Measurements from ENCODE around the gene SMAD2.
"Not testable (repeated sequence)": the region's sequence is repeated elsewhere in the genome, so short reads cannot be mapped to it uniquely, and the experiment has no call there.

The SMAD2 gene

DNA sequence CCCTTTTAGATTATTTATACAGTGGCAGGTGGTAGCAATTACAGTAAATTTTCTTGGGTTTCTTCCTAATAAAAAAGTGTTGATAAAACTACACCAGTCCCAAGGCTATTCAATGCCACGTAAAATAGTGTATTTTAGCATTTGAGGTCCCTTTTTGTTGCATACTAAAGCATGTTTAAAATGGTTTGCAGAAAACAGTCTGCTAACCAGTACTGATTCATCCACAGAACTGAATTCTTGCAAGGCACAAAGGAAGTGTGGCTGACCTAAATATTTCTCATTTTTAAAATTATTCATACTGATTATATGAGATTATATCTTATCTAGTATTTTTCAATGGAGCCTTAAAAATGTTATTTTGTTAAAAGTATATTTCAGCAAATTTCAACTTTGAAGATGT, 98.1 kb downstream of the SMAD2 start:
- no peak for DNase-seq

DNA sequence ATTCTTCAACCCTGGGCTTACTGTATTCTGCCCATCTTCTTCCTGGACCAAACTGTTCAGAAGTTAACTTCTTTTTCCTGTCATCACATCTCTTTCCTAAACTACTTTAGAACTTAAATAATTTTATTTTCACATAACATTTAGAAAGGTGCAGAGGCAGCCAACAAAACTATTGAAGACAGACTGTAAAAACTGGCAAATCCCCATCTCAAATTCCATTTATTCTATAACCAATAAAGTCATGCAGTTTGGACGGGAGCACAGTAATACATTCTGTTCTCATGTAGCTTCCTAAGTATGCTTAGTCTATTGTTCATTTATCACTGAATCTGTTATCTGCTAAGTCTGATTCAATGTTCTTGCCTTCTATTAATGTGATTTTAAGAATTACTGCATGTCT, 99.1 kb downstream of the SMAD2 start:
- no peak for DNase-seq

DNA sequence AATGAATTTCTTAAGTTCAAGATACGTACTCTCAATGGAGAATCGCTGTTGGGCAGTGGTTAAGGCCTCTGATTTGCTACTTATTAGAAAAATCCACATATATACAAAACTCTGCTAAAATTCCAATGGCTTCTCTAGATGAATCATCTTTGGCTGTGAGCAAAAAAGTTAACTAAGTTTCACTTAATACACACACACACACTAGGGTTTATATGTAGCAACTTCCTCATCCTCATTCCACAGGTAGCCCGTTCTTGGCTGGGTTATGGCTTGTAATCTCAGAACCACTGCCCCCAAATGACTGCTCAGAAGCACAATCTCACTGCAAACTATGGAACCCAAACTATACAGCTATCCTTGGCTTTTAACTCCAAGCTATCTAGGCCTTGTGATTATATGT, 99.7 kb downstream of the SMAD2 start:
- no peak for DNase-seq

DNA sequence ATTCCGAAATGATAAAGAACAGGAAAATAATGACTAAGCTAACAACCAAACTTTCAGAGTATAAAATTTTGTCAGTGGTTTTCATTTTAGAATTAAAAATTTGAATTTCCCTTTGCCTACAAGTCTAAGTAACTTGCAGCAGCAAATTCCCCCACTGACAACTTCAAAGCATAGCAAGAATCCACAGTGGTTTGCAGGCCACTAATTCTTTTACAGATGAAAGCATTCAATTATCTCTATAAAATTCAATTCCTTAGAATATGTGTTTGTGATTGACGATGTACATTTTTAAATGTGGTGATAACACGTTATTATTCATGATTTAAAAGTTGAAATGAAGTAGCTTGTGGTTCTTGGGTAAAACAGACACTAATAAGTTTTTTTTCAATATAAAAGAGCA, 100.6 kb downstream of the SMAD2 start:
- no peak for DNase-seq

DNA sequence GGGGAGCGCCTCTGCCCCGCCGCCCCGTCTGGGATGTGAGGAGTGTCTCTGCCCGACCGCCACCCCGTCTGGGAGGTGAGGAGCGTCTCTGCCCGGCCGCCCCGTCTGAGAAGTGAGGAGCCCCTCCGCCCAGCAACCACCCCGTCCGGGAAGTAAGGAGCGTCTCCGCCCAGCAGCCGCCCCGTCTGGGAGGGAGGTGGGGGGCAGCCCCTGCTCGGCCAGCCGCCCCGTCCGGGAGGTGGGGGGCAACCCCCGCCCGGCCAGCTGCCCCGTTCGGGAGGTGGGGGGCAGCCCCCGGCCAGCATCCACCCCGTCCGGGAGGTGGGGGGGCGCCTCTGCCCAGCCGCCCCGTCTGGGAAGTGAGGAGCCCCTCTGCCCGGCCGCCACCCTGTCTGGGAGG, 102.4 kb downstream of the SMAD2 start:
- DNase-seq, result not testable (repeated sequence)

DNA sequence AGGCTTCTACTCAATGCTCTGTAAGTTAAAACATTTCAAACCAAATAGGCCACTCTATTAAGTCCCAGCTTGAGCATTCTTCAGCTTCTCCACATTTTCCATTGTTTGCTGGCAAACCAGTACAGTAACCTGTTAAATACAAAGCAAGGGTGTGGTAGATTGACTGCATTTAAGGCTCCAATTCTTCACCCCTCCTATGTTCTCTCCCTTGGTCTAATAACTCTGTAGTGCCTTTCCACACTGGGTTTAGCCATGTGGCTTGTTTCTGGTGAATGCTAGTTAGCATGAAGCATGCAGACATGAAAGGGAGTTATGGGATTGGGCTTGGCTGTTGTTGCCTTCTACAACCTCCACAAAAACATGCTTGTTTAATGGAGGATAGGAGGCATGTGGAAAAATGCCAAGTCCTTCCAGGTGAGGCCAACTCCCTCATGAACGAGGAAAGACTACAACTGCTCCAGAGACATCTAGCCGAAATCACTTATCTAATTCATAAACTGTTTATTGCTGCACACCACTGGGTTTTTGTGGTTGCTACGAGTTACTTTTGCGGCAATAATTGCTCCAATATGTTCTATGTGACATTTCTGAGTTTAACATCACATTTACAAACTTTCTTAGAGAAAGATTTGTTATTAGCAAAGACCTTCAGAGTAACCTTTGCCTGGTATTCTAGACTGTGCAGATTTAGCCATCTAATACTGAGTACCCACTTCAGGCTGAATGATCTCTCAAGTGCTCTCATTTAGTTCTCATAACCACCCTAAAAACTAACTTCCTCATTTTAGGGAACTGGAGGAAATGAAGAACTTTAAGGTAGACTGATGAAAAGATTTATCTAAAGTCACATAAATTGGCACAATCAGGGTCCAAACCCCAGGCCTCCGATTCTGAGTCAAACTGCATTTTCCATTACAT, 104.0 kb downstream of the SMAD2 start:
- peak in 1 of 2 experiments; percentile 5 for DNase-seq

DNA sequence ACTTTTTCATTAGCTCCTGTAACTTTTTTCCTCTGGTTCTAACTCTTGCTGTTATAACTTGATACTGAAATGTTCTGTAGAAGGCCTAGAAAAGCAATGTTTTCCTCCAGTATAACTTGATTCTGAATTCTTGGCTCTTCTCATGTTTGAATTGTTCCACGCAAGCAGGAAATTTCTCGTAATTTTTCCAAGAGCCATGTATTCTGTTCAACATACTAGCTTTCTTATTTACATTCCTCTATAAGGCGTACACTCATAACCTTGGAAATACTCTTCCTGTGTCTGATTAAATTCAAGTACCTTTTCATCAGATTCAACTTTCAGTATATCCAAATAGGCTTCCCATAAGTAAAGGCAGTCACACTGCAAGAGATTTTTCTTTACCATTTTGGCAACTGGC, 109.1 kb downstream of the SMAD2 start:
- no peak for DNase-seq

DNA sequence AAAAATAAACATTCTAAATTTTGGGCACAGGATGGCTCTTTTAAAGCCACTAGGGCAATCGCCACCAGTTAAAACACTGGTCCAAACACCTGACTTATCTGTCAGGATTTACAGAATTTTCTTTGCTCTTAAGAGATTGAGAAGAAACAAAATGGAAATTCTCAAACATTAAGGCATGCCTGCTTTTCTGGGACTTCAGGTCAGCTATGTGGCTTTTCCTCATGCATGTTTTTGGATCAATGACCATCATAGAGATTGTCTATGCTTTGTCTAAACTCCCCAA, 112.7 kb downstream of the SMAD2 start:
- DNase-seq, result no peak

DNA sequence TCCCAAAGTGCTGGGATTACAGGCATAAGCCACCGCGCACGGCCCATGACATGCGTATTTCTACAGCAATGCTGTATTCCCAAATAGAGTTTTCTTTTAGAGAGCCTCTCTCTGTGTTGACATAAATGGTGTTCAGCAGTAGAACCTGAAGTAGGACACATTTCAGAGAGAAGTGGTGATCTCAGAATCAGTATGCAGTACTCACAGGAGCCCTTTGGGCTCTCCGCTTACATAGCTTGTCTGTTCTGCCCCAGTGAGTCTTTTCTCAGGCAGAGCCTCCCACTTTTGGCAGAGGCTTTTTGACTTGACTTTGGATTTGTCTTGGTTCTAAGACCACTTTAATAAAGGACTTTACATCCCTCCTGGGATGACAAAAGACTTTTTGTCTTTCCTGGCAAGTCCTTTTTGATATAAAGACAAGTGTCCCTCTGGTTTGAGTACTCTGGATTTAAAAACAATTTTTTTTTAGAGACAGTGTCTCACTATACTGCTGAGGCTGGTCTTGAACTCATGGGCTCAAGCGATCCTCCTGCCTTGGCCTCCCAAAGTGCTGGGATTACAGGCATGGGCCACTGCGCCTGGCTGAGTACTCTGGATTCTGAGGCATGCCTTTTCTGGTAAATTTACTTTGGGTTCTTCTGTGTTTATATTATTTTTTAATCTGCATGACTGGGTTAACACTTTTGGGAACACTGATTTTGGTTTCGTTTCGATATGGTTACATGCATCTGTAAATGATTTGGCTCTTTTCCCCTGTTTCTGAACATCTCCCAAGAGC, 113.3 kb downstream of the SMAD2 start:
- DNase-seq, result no peak

DNA sequence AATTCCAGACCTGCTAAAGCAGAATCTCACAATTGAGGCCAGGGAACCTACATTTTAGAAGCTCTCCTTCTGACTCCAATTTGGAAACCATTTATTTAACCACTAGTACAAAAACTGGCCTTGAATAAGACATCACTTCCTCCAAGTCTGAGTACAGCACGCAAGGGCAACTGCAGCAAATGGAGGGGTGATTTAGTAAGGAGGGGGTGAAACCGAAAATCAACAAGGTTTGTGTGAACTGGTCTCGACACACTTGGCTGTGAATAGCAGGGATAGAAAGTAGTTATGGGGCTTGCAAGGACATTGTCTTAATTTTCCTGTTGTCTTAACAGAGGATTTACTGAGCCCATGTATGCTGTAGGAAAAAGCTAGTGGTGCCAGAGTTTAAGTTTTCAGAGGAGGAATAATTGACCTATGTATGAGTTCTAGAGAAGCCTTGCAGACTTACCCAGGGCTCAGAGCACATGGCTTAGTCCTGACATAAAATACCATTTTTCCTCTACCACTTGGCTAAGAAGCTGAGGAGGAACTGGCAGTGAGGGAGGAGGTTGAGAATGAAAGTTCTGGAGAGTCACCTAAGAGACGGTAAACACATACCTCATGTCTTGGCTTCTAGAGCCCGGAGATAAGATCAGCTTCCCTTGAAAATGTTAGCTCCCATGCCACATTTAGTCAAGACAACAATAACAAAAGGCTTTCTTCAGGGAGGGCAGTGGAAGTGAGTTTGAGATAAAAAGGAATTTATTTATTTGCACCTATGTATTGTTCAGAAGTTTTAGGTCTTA, 114.8 kb downstream of the SMAD2 start:
- no peak for DNase-seq

DNA sequence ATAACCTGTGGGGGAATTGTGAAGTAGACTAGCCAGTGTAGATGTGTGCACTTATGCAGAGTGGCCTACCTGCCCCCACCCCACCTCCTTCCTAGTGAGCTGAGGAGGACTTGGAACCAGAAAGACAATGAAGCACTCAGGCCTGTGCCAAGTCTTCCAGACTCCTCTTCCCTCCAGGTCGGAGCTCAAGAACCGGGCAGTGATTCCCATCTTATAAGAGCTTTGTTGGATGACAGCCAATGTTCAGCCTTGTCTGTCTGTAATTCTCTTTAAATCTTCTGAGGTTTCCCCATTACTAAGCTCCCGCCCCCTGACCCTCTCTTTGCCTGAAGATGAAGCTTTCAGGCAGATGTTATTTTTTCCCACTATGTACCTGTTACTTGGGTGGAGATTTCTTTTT, 121.0 kb downstream of the SMAD2 start:
- peak; percentile 52 to 81 for DNase-seq

DNA sequence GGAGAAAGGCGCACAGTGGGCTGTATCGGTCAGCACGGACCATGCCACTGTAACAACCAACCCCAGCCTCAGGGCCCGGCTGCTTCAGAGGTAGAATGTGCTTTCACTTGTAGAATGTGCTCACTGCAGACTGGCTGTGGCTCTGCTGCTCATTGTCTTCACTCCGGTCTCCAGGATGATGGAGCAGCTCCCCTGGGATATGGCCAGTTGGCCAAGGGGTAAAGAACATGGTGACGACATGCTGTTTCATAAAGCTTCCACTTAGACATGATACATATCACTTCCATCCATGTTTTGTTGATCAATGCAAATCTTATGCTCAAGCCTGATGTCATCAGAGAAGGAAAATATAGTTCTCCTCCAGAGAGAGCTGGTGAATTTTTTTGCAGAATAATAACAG, 127.7 kb downstream of the SMAD2 start:
- DNase-seq, result no peak

DNA sequence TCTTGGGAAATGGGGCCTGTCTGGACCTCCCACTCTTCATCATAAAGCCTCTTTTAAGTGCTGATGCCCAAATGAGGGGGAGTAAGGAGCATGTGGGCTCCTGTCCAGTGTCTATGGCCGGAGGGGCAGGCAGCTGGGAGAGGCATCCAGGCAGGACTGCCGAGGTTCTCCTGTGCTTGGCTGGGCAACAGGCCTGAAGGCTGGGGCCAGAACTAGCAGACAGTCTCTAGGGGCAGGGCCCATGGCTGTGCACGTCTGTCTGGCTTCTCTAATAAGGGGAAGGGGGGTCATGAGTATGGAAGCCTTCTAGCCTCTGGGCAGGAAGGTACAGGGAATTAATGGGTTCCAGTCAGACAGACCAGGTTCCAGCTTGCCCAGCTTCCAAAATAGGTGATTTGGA, 128.6 kb downstream of the SMAD2 start:
- DNase-seq, result no peak

DNA sequence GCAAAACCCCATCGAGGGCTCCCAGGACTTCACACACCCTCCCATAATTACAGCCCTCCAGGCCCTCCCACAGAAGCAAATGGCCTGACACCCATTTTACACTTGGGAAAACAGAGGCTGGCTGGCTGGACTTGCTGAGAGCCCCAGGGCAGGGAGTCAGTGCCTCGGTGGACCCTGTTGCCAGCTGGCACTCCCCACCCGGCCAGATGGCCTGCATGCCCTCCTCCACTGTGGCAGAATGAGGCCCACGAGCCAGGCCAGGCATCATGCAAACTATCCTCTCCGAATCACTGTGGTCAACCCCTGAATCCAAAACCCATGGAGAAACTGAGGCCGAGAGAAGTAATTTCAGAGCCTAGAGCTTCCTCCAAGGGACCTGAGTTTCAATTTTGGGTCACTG, 129.7 kb downstream of the SMAD2 start:
- DNase-seq, result no peak

DNA sequence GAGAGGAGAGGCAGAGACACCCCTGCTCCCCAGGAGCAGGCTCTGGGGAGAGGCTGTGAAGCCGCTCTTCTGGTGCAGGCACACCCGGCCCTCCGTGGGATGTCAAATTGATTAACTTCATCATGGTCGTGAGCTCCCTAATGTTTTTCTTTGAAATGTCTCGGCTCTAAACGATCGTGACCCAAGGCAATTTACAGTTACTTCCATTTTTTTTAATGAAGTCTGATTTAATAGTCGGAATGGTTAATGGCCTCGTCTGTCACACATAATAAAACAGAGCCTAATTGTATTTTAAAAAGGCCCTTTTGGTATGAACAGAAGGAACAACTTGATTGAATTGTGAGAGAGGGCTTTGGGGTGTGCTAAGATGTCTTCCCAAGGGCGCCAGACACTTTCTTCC, 130.2 kb downstream of the SMAD2 start:
- no peak for DNase-seq

DNA sequence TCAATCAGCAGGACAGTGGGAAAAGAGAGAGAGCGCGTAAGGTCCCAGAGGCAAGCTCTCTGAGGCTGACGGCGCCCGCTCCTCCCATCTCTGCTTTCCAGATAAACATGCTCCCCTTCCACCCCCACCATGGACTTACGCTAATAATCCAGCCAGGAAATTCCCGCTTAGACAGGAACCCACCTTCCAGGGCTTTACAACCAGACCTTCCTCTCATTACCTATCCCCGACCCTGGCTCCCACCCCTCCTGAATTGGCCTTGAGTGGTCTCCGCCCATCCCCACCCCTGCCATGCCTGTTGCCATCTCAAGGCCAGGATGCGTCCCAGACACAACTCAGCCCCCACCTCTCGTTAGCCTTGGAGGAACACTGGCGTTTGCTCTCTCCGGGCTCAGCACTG, 131.1 kb downstream of the SMAD2 start:
- DNase-seq, result no peak

DNA sequence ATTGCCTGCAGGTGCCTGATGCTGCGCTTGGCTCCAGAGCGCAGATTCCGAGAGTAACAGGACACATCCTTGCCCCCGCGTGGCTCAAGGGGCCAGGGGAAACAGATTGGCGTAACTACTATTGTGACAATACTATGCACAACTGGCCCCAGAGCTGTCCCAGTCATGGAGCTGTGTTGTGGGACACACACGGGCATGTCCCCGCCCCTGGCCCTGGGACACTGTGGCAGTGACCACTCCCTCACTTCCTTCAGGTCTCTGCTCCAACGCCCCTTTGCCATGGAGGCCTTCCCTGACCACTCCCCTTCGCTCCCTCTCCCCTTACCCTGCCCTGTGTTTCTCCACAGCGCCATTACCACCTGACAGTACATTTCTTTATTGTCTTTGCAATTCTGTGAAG, 132.1 kb downstream of the SMAD2 start:
- DNase-seq, result no peak

DNA sequence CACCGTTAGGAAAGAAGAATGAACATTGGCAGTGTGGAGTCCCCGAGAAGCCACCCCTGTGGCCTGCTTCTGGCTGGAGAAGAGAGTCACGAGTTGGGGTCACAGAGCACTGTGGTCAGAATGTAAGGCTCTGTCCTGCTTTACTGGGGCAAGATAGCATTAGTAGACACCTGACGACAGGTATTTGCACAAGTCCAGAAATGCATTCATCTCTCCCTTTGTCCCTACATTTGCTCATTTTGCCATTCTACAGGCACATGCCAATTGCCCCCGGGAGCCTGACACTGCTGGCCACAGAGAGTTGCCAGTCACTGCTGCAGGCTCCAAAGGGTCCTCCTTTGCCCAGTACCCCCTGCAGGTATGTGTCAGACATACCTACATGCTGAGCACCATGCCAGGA, 133.3 kb downstream of the SMAD2 start:
- no peak for DNase-seq

DNA sequence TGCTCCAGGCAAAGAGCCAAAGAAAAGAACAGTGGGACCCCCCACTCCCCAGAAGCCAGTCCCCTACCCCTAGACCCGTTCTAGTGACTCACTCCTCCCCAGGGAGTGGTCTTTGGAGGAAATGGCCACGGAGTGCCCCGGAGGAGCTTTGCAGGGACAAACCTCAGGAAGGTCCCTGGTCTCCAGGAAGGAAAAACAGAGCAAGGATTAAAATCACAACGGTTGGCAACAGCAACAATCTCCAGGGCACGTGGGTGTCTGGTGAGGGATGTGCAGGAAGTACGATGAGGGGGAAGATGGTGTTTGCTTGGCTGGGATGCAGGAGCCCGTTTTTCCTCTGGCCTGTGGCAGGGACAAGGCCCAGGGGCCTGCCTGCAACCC, 135.0 kb downstream of the SMAD2 start:
- DNase-seq, result no peak

DNA sequence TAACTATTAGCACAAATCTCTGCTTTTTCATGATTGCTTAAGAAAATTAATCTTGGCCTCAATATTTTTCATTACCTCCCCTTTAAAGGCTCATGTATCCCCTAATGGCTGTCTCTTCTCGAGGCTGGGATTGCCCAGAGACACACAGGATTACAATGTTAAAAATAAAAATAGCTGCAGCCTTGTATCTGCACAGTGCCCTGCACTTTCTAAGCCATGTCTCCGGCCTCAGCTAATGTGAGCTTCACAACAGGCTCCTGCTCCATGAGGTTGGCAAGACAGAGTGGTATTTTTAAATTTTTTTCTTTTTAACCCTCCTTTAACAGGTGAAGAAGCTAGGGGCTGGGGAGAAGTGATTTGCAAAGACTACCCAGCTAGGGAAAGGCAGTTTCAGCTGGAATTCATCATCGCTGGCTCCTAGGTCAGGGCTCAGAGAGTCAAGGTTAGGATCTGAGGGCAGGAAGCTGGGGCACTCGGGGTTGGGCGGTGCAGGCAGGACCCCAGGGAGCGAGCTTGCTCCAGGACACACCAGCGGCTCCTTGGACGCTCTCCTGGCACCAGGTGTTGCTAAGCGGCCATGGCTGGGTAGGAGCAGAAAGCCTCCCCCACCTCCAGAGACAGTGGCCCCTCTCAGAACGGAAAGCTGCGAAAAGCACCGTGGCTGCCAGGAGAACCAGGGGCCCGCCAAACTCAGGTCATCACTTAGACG, 135.6 kb downstream of the SMAD2 start:
- no peak for DNase-seq

DNA sequence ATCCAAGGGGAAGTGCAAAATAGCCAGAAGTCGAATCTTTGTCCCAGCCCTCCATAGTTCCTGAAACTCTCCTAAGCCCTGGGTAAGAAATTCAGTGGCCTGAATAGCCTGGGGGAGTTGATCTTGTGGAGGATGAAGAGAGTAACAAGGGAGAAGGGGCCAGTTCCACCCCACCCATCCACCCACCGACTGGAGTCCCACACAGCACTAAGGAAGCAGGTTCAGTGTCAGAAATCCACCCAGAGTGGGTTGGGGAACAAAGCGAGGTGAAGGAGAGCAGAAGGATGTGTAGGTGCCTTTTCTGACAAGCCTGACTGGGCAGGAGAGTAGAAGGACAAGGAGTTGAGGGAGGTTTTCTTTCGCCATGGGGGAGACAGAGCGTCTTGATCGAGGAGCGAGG, 136.8 kb downstream of the SMAD2 start:
- DNase-seq, result no peak

DNA sequence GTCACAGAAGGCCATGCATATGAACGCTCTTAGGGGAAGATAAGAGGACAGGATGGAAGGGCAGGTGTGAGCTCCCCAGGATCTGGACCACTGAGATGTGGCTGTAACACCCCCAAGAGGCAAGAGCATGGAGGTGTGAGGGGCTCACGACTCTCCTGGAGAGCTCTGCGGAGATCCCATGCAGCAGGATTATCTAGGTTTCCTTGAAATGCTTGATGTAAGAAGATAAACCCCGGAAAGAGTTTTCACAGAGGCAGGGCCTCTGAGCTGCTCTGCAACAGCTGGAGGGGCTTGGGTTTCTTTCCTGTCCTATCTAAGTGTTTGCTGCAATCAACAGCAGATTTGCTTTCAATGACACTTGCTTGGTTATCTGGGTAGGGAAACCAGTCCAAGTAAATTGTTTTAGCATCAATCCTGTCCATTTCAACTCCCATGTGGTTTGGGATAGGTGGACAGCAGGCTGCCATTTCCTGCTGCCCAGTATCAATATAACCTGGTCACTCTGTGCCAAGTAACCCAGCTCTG, 138.9 kb downstream of the SMAD2 start:
- DNase-seq, result peak; percentile 20 to 76

DNA sequence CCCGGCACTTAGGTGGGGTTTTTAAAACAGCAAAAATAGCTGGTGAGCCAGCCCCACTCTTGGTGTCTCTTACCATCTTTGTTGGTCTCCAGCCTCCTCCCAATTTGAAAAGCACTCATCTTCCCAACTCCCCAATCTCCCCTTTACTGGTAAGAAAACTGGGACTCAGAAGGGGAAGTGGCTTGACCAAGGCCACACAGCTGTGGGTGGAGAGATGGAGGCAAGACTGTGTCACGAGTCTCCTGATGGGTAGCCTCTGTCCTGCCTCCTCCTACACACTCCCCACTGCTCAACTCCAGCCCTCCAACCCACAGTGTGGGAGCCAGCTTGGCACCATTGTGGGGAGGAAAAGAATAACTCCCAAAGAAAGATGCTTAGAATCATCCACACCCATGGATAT, 140.4 kb downstream of the SMAD2 start:
- no peak for DNase-seq
